Measurements from ENCODE around the gene FAIM2. TPM values are rescaled to one million over a fixed set of nuclear protein-coding genes. Genes with fewer than 3 reads are reported as not detected.

The FAIM2 gene
- total and polyA plus RNA-seq, 9 of the 15 experiments (the other 6 are each of a cell fraction or from before 2014, with no cell fraction given): 0.01 to 0.10 TPM; not detected in 7

GRCh38 chr12:49838973-49839633 lies 64.6 kb downstream of the FAIM2 start (continued):
- no peak for TF ChIP-seq MBD1 (CRISPR knock-in tag; IDR thresholded peaks at IDR 0.05)
- TF ChIP-seq RBBP5 (IDR thresholded peaks at IDR 0.05; ENCODE audit: borderline replicate concordance, insufficient read depth, low read length, poor library complexity, severe bottlenecking): no peak
- no peak for TF ChIP-seq ZBTB7A (IDR thresholded peaks at IDR 0.05; ENCODE audit: borderline replicate concordance, control insufficient read depth, low read depth, low read length)
- no peak for TF ChIP-seq ATF1 (CRISPR knock-in tag; IDR thresholded peaks at IDR 0.05)
- TF ChIP-seq ATF1 (tag; IDR thresholded peaks at IDR 0.05): 0 out of 2 replicates have a peak, but pooled peaks have one; percentile 13
- no peak for TF ChIP-seq RAD51 (IDR thresholded peaks at IDR 0.05; ENCODE audit: borderline replicate concordance, low read depth)
- TF ChIP-seq BRD4 (IDR thresholded peaks at IDR 0.05): no peak
- peak; percentile 22; the same call in 1 of the 2 replicates for TF ChIP-seq USF1 (CRISPR knock-in tag; IDR thresholded peaks at IDR 0.05)
- TF ChIP-seq FOXP1 (CRISPR knock-in tag; IDR thresholded peaks at IDR 0.05): no peak
- TF ChIP-seq SMAD2 (IDR thresholded peaks at IDR 0.05; ENCODE audit: low read depth, low read length): no peak
- no peak for TF ChIP-seq TEAD2 (tag; IDR thresholded peaks at IDR 0.05)
- TF ChIP-seq TRIM28 (IDR thresholded peaks at IDR 0.05): no peak
- TF ChIP-seq RNF2 (IDR thresholded peaks at IDR 0.05): no peak
- TF ChIP-seq HNRNPH1 (optimal IDR thresholded peaks at IDR 0.05; ENCODE audit: low read depth, low read length): no peak
- no peak for TF ChIP-seq SNRNP70 (optimal IDR thresholded peaks at IDR 0.05; ENCODE audit: low read depth, low read length)
- TF ChIP-seq SMARCA5 (IDR thresholded peaks at IDR 0.05): no peak
- TF ChIP-seq IFI16 (CRISPR knock-in tag; IDR thresholded peaks at IDR 0.05): no peak
- TF ChIP-seq HOMEZ (CRISPR knock-in tag; IDR thresholded peaks at IDR 0.05): no peak
- no peak for TF ChIP-seq ETV6 (IDR thresholded peaks at IDR 0.05; ENCODE audit: borderline replicate concordance in 1 of 2, low read depth in 2 of 2, low read length in 1 of 2)
- TF ChIP-seq ETV6 (CRISPR knock-in tag; IDR thresholded peaks at IDR 0.05; ENCODE audit: borderline replicate concordance): no peak
- TF ChIP-seq KDM2B (CRISPR knock-in tag; IDR thresholded peaks at IDR 0.05): no peak
- TF ChIP-seq FOXK2 (conservative IDR thresholded peaks at IDR 0.05 in 1 of 2, IDR thresholded peaks at IDR 0.05 in 1 of 2; ENCODE audit: low read depth in 2 of 2): no peak
- no peak for TF ChIP-seq U2AF2 (optimal IDR thresholded peaks at IDR 0.05; ENCODE audit: low read depth, low read length)
- no peak for TF ChIP-seq PHB (CRISPR knock-in tag; IDR thresholded peaks at IDR 0.05)
- TF ChIP-seq RB1 (IDR thresholded peaks at IDR 0.05; ENCODE audit: low read depth): peak; percentile 40; the same call in 1 of the 2 replicates
